Gastroesophageal sphincter (tissue), 3 donors: ENCODE results near the gene FGF14.

Source experiments
- CTCF ChIP-seq, 4 experiments: fragments of 200-600 bp in 2 of 4; fragments of 450-650 bp in 2 of 4; sonication (generic) in 1 of 4; IDR thresholded peaks; one replicate each; pipeline ENCODE4 v1.5.1; 2017 to 2019; ENCODE audit warnings: antibody characterized with exemption in 4 of 4, mild to moderate bottlenecking in 2 of 4, moderate library complexity in 2 of 4
- EP300 ChIP-seq: sonication (generic); formaldehyde crosslinking; IDR thresholded peaks from one replicate; pipeline ENCODE4 v1.6.1; 2017; ENCODE audit warnings: antibody characterized with exemption, mild to moderate bottlenecking
- POLR2A ChIP-seq, 2 donors: fragments of 450-650 bp; IDR thresholded peaks; one replicate each; pipeline ENCODE4 v1.6.1; 2017; ENCODE audit warnings: antibody characterized with exemption in 2 of 2, mild to moderate bottlenecking in 2 of 2, moderate library complexity in 1 of 2
- POLR2AphosphoS5 ChIP-seq: sonication (generic); formaldehyde crosslinking; IDR thresholded peaks from one replicate; pipeline ENCODE4 v1.6.1; 2017; ENCODE audit warnings: antibody characterized with exemption

GRCh38 chr13:101703838-101704237, 698.0 kb downstream of the FGF14 start:
- TF ChIP-seq CTCF (IDR thresholded peaks at IDR 0.05): no peak
- TF ChIP-seq POLR2A (IDR thresholded peaks at IDR 0.05): no peak
- TF ChIP-seq EP300: no peak
- no peak for TF ChIP-seq POLR2AphosphoS5
